AG20443 (cell line): ENCODE results near the gene ADIPOR2.
"Not testable (repeated sequence)": the region's sequence is repeated elsewhere in the genome, so short reads cannot be mapped to it uniquely, and the experiment has no call there.

Source experiments
- DNase-seq: peaks from one replicate; pipeline ENCODE4 v3.0.0; 2012; ENCODE audit warnings: low spot score, mixed read lengths

Gene ADIPOR2

GRCh38 chr12:1732914-1733313, 42.0 kb downstream of the ADIPOR2 start:
- no peak for DNase-seq

- DNase-seq, result not testable (repeated sequence)
These were observed 42.8 kb downstream of the ADIPOR2 start for GRCh38 chr12:1733712-1734111.

GRCh38 chr12:1737652-1738286, 46.9 kb downstream of the ADIPOR2 start:
- DNase-seq, result no peak

- DNase-seq, result no peak
These were observed 47.6 kb downstream of the ADIPOR2 start for GRCh38 chr12:1738446-1738845.

DNA sequence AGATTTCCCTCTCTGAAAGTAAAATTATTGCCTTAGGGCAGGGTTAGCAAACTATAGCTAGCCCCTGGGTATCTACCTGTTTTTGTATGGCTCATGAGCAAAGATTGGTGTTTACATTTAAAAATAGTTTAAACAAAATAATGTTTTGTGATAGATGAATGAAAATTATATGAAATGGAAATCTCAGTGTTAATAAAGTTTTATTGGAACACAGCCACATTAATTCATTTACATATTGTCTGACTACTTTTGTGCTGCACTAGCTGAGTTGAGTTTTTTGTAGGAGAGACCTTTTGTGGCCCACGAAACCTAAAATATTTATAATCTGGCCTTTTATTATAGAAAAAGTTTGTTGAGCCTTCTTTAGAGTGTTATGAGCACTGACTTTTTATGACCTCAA, 48.5 kb downstream of the ADIPOR2 start:
- no peak for DNase-seq

GRCh38 chr12:1740161-1740948, 49.5 kb downstream of the ADIPOR2 start:
- DNase-seq, result no peak

- DNase-seq, result peak; percentile 7
These were observed 50.5 kb downstream of the ADIPOR2 start for GRCh38 chr12:1741154-1741949.

DNA sequence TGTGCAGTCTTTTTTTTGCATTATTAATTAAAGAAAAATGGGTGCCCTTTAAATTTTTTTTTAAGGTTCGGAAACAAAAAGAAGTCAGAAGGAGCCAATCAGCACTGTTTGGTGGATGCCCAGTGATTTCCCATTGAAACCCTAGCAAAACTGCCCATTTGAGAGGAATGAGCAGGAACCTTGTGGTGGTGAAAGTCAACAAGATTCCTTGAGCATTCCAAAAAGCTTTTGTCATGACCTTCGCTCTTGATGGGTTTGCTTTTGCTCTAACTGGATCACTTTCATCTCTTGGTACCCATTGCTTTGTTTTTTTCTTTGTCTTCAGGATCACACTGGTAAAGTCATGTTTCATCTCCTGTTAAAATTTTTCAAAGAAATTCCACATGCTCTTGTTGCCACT, 54.1 kb downstream of the ADIPOR2 start:
- peak; percentile 15 for DNase-seq

- DNase-seq, result no peak
These were observed 56.7 kb downstream of the ADIPOR2 start for GRCh38 chr12:1747609-1748008.

GRCh38 chr12:1749019-1749418, 58.1 kb downstream of the ADIPOR2 start:
- no peak for DNase-seq

- DNase-seq, result no peak
These were observed 59.4 kb downstream of the ADIPOR2 start for GRCh38 chr12:1750300-1750699.

DNA sequence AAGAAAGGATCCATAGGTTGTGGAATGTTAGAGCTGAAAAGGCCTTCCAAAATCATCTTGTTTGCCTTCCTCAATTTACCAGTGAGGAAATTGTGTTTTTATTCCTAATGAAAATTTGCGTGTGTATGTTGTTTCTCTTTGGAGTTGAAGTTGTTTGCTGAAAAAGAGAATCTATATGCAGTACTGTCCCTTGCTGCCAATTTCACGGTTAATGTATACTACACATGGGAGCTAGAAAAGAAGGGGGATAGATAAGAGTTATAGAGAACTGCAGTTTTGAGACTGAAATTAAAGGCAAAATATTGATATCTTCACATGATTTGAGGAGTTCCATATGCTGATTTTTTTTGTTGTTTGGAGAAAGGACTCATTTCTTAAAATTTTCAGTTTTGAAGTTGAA, 67.5 kb downstream of the ADIPOR2 start:
- DNase-seq, result no peak

GRCh38 chr12:1758887-1759286, 68.0 kb downstream of the ADIPOR2 start:
- no peak for DNase-seq

- DNase-seq, result no peak
These were observed 69.9 kb downstream of the ADIPOR2 start for GRCh38 chr12:1760566-1761382.

DNA sequence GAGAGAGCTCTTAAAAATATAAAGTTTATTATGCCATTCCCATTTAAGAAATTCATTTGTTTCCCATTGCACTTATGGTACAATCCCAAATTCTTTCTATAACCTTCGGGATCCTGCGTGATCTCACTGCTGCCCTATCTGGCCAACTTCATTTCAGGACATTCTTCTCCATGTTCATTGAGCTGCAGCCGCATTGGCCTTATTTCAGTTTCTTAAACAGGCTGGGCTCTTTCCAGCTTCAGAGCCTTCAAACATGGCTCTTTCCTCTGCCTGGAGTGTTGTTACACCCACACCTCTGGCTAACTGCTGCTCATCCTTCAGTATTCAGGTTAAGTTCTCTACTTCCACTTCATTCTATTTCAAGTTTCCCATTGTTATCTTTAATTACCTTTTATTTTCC, 71.0 kb downstream of the ADIPOR2 start:
- no peak for DNase-seq

DNA sequence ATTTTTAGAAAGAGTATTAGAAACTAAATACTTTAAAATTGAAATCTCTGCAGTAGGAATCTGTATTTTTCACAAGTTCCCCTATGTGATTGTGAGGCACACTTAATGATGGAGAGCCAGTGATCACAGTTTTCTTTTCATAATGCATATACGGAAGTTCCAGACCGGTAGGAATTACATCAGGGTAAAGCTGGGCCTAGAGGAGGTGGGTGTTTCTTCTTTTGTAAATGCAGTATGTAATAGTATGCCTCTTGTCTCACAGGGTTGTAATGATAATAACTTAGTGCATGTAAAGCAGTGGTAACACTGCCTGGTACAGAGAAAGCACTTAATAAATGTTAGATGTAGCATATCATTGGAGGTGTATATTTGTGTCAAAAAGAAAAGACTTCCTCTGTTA, 72.3 kb downstream of the ADIPOR2 start:
- no peak for DNase-seq

- DNase-seq, result no peak
These were observed 75.2 kb downstream of the ADIPOR2 start for GRCh38 chr12:1766110-1766509.

GRCh38 chr12:1767407-1768090, 76.7 kb downstream of the ADIPOR2 start:
- DNase-seq, result no peak

DNA sequence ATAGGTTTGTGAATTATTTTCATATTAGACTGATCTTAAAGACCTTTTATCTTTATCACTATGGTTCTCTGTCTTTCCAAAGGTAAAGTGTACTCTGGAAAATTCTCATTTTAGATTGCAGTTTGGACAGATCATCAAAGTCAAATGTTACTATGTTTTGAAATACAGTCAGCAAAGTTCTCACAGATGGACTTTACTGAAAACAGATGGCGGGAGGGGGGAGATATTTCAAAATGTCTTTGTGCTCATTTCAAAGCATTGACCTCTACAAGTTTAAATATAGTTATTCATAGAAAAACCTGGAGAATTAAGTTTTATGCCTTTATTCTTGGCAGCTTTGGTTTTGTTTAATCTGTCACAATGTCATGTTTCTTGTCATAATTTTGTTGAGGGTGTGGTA, 77.7 kb downstream of the ADIPOR2 start:
- DNase-seq, result no peak

DNA sequence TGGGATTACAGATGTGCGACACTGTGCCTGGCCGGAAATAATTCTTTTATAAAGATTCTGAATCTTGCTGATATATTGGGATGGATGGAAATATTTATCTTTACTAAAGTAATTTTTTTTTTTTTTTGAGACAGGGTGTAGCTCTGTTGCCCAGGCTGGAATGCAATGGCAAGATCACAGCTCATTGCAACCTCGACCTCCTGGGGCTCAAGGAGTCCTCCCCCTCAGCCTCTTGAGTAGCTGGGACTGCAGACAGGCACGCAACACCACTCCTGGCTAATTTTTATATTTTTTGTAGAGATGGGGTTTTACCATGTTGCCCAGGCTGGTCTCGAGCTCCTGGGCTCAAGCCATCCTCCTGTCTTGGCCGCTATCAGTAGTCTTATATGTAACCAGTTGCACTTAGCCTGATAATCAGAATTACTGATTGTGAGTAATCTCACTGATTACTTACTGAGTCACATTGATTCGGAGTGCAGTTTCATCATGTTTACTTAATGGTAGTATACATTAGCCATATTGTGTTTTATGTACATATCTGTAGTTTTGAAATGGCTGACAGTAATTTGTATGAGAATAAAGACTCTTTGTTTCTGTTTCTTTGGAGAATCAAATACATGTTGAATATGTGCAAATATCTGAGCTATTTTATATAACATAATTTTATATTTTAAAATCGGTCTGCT, 79.1 kb downstream of the ADIPOR2 start:
- no peak for DNase-seq
